HG03457 (cell line): ENCODE measurements around the gene KIZ.

Experiments
- ATAC-seq: cut with Tn5 transposase; IDR thresholded peaks from one replicate; pipeline ENCODE4 v1.9.1; 2021; ENCODE audit warnings: moderate number of reproducible peaks; ENCODE audit not compliant: unreplicated experiment

KIZ gene

DNA sequence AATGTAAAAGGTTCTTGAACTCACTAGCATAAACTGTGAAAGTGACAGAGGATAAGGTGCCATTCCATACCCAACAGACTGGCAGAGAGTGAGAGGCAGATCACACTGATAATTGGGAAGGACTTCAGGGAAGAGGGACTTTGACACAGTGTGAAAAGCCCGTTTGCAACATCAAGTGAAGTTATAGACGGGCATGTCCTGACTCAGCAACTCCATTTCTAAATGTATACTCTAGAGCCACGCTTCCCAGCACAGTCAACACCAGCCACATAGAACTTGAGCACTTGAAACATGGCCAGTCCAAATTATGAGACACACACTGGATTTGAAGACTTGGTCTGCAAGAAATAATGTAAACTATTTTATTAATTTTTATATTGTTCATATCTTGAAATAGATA is 131.3 kb downstream of the KIZ start:
- no peak for ATAC-seq

DNA sequence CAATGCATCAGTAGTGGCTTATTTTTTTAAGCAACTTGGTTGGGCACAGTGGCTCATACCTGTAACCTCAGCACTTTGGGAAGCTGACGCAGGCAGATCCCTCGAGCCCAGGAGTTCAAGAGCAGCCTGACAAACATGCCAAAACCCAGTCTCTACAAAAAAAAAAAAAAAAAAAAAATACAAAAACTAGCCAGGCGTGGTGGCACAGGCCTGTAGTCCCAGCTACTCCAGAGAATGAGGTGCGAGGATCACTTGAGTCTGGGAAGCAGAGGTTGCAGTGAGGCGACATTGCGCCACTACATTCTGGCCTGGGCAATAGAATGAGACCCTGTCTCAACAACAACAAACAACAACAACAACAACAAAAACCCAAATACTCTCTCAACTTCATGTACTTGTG is 132.5 kb downstream of the KIZ start:
- ATAC-seq, result no peak

DNA sequence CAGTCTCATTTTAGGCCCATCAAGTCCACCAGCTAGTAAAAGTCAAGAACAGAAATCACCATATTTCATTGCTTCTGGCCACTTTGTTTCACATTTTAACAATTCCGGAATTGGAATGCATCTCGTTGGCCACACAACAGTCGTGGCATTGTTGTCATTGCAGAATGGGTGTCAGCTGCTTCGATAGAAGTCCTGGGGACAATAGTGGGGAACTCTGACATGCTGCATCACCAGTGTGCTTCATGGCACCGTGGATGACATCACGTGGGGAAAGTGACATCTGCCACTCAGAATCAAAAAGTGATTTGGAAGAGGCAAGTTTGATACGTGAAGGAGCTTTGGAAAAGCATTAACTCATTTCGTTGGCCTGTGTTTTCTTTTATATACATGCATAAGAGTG is 133.5 kb downstream of the KIZ start:
- no peak for ATAC-seq

DNA sequence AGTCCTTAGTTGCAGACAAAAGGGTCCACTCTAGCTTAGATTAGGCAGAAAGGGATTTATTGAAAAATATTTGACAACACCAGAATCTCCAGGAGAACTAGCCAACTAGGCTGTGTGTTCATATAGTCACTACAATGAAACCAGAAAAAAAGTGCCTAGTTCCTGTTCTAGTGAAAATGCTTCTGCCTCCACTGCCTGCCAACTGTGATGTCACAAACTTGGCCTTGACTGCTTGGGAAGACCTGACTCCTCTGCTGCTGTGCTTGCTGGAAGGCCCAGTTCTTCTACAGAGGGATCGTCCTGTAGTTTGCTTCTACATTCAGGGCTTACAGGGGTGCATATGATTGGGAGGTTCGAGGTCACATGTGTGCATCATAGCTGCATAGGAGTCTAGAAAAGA is 136.9 kb downstream of the KIZ start:
- no peak for ATAC-seq

DNA sequence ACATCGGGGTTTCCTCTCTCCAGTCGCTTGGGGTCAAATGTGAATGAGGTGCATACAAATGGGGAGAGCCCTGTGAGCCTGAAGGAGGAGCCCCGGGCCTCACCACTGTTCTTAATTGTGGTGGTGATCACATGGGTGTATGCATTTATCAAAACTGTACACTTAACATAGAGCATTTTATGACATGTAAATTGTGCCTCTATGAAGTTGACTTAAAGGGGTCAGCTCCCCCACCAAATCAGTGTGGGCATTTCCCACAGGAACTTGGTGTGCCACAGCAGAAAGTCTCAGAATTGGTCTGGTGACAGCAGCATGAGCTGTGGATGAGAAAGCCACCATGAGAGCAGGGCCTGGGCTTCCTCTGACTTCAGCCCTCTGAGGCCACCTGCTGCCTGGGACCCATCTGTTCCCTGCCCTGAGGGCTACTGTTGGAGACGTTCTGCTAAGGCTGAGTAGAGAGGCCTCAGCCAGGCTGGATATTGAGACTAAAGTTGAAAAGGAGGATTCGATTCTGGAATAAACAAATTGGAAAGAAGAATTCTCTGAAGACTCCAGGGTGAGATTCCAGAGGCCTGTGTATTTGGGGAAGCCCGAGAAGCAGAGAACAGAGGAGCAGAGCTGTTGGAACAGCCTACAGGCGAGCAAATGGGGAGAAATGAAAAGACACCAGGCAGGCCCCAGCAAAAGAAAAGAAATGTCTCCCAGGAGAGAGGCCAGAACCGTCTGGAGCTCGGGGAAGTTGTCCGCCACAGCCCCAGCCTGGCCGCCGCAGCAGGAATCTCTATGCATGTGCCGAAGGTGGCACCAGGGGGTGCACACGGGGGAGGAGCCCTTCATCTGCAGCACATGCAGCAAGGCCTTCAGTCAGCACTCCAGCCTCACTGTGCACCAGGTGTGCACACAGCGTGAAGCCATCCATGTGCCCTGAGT is 139.6 kb downstream of the KIZ start:
- ATAC-seq, result no peak

DNA sequence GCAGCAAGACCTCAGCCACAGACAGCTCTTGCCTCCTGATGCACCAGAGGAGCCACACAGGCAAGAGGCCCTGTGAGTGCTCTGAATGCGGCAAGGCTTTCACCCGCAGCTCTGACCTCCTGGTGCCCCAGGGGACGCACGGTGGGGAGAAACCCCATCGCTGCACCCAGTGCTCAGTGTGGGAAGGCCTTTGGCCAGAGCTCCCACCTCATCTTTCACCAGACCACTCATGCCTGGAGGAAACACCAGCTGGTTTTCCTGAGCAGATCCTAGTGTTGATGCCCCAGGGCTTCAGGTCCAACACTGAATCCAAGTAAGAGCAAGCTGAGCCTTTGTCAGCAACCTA is 140.3 kb downstream of the KIZ start:
- ATAC-seq, result no peak

DNA sequence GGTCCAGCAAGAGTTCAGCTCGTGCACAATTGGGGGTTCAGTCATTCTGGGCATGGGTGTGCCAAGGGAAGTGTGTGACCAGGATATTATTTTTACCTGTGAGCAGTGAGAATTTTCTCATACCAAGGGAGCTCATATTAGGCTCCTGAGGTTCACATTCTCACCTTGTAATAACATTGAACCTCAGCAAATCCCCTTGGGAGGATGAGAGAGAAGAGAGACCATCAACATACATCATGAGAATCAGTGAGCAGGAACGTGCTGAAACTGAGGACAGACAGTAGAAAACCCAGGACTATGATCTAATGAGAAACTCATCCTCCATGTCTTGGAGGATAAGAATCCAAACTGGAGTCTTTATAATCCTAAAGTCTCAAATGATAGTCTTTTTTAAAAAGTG is 143.9 kb downstream of the KIZ start:
- no peak for ATAC-seq

DNA sequence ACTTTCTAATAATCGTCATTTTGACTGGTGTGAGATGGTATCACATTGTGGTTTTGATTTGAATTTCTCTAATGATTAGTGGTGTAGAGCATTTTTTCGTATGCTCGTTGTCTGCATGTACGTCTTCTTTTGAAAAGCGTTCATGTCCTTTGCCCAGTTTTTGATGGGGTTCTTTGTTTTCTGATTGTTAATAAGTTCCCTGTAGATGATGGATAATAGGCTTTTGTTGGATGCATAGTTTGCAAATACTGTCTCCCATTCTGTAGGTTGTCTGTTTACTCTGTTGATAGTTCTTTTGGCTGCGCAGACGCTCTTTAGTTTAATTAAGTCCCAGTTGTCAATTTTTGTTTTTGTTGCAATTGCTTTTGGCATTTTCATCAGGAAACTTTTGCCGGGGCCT is 144.9 kb downstream of the KIZ start:
- no peak for ATAC-seq

DNA sequence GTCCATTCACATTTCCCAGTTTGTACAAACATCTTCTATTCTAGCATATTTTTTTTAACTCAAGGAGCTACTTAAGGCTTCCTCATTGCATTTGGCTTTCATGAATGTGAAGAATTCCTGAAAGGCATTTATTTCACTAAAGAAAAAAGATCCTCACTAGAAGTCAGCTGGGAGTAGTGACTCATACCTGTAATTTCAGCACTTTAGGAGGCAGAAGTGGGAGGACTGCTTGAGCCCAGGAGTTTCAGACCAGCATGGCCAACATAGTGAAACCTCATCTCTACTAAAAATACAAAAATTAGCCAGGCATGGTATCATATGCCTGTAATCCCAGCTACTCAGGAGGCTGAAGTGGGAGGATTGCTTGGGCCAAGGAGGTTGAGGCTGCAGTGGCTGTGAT is 146.4 kb downstream of the KIZ start:
- ATAC-seq, result no peak

DNA sequence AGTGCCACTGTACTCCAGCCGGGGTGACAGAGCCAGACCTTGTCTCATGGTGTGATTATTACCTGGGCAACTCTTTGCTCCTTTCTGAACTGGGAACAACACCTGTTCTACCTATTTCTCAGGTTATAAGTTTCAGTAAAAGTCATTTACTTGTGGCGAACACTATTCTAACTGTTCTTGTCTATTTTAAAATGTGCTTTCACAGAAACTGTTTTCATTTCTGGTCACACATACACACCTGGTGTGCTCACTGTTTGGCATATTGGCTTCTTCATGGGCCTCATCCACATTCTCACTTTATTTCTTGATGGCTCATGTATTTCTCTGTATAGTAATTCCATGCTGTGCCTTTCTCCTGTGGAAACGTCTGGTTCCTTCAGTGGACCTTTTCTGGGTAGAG is 146.8 kb downstream of the KIZ start:
- no peak for ATAC-seq

DNA sequence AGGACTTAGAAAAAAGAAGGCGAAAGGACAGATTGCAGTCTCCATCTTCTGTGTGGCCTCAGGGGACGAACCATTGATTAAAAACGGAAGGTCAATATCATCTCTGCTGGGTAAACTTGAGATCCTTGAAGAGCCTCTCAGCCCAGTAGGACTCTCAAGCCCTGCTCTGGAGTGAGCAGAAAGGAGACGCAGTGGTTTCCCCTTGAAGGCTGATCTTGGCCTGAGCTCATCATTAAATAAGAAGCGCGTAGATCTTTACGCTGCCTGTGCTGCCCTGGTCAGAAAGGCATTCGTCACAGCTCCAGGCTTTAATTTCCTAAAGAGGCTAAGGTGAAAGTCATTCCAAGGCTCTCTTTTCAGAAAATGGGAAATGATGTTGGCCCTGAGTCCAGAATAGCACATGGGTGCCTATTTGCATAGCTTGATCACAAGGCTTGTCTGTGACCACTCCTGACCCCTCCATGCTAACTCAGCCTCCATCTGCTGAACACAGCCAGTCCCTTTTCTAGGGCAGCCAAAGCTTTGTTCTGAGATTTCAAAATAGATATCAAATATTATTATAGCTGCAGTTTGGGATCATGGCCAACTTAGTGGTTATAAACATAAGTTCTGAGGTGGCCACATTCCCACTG is 148.0 kb downstream of the KIZ start:
- no peak for ATAC-seq

DNA sequence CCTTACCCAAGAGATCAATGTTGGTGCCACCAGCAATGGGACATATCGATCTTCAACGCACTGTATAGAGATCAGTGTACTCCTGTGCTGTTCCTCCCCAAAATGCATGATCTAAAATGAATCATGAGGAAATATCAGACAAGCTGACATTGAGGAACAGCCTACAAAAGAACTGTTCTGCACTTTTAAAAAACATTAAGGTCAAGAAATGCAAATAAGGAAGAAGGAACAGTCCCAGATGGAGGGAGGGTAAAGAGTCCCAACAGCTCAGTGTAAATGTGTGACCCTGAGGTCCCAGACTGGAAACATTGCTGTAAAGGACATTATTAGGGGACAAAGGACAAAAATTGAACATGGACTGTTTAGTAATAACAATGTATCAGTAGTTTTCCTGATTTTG is 152.9 kb downstream of the KIZ start:
- no peak for ATAC-seq

DNA sequence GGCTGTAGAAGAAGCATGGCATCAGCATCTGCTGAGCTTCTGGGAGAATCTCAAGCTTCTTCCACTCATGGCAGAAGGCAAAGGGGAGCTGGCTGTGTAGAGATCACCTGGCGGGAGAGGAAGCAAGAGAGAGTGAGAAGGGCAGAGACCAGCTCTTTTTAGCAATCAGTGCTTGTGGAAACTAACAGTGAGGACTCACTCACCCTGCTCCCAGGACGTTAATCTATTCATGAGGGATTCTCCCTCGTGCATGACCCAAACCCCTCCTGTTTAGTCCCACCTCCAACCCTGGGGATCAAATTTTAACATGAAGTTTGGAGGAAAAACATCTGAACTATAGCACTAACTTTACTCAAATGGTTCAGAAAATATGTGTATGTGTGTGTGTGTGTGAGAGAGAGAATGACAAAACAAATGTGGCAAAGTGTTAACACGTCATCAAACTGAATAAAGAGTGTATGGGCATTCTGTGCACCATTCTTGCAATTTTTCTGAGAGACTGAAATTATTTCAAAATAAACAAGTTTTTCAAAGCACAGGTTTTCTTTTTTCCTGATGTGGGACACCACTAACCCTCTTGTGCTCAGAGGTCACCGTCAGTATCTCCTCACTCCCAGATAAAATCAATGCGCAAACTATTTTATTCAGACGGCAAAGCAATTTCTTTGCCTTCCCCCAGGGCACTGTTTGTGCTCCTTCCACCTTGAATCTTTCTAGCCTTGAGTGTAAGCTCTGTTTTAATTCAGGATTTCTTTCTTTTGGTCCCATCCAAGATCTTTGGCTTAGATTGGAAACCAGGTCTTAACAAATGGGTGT is 154.0 kb downstream of the KIZ start:
- no peak for ATAC-seq

DNA sequence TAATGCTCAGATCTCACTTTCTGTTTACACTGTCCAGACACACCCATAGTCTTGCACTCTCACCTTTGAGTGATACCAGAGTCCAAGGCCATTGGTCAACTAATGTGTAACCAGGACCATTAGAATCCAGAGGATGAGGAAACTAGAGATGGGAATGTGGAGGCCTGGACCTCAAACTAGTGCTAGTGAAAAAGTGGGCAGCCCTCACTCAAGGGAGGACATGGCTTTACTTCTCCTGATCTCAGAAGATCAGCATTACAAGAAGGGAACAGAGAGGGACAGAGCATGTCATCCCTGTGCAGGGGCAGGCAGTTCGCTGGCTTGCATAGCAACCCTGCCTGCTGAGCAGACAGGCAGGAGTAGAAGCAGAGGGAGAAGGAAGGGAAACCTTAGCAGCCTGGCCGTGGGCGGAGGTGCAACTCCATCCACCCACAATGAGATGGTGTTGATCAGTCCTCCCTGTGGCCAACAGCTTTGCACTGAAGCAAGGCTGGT is 154.7 kb downstream of the KIZ start:
- no peak for ATAC-seq

DNA sequence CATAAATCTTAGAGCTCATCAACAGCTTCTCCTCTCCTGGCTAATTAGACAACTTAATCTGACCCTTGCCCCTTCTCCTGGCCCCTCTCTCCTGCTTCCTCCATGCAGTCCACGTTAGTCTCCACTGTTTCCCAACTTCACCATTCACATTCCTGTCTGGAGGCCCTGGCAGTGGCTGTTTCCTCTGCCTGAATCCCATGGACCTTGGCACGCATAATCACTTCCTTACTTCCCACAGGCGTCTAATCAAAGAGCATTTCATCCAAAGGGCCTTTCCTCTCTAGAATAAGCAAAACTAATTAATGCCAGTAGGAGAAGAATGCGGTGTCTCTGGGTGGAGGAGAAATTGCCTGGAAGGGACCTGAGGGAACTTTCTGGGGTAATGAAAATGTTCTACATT is 160.9 kb downstream of the KIZ start:
- ATAC-seq, result no peak

DNA sequence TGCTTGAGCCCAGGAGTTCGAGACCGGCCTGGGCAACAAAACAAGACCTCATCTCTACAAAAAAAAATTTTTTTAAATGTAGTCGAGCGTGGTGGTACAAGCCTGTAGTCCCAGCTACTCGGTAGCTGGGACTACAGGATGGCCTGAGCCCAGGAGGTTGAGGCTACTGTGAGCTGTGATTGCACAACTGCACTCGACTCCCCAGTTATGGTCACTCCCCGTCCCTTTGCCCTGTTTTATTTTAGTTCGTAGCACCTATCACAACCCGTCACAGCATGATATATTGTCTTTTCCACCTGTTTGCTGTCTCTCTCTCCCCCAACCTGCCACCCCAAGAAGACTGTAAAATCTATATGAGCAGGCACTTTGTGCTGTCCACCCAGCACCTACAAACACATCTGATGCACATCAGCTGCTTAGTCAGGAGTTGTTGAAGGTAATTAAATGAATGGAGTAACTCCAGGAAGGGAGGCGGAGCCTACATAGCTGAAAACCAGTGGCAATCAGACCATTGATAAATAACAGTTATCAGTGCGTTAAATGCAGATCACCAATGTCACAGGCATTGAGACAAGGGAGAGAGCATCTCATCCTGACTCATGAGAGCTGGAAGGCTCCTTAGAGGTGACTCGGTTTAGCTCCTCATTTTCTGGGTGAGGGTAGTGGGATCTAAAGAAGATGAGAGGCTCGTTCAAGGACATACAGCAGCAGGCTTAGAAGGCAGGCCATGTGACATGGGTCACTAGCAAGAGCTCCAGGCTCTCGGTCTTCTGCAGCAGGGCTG is 162.9 kb downstream of the KIZ start:
- no peak for ATAC-seq

DNA sequence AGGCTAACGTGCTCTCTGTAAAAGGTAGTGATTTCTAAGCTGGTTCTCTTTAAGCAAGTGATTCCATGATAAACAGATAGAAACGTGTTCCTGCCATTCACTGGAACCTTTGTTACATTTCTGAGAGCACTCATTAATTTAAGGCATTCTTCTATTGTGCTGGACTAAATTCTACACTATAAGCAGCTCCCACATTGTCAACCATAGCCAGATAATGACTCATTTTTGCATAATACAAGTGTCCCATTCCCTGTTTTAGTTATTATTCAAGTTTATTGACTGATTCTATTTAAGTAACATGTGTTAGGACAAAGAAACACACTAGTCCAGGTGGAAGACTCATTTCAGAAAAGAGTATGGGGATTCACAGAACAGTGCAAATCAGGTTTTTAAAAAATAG is 163.8 kb downstream of the KIZ start:
- no peak for ATAC-seq

DNA sequence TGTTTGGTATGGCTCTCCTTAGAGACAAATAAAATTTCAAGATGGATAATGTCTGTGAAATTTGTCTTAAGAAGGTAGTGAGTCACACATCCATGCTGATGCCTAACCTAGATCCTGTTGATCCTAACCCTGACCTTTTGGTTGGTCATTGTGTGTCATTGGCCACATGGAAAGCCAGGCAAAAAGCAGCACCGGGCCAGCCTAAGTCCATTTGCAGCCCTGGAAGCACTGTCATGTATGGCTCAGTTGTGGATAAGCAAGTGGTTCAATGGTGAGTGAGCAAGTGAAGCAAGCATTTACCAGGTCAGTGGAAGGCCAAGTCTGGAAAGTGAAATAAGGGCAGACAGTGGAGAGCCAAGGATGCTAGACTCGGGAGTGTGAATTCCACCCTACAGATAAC is 165.1 kb downstream of the KIZ start:
- ATAC-seq, result no peak

DNA sequence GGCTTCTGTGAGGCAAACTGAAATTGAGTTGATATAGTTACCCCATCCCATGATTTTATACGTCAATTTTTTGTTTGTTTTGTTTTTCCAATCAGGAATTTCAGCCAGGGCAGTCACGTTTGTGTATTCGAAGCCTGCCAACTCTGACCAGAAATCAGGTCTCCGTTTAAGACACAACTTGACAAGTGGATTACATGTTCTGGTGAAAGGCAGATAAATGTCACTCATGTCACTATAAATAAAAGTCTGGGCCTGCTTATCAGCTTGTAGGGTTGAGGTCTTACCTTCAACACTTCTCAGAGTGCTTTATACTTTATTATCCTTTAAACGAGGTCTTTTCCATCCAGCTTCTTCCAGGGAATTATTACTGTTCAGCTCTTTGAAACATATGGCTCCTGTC is 168.9 kb downstream of the KIZ start:
- no peak for ATAC-seq
